Measurements from ENCODE around the gene RBMS3. TPM values are rescaled to one million over a fixed set of nuclear protein-coding genes. Genes with fewer than 3 reads are reported as not detected.

Gene RBMS3
- total and polyA plus RNA-seq, 4 donors = 4.8 to 117 (median 29.4) TPM

- Histone ChIP-seq H3K27ac (ENCODE audit: low read depth in 1 of 2, low read length in 1 of 2) (no peak overlapping the region), H3K4me1 (ENCODE audit: control insufficient read depth in 5 of 5, insufficient read depth in 5 of 5, low read length in 5 of 5) (peaks cover 3 to 25% (median 20%) of the 10 kb centered on the region in 5 donors), H3K36me3 (ENCODE audit: control insufficient read depth in 4 of 4, insufficient read depth in 4 of 4, low read length in 4 of 4) (no peaks in the 10 kb centered on the region), H3K27me3 (ENCODE audit: control insufficient read depth in 3 of 3, insufficient read depth in 3 of 3, low read length in 2 of 3) (no peaks in the 10 kb centered on the region), H3K9ac (ENCODE audit: insufficient read depth in 1 of 2, low read length in 2 of 2) (no peak overlapping the region), H3K9me3 (ENCODE audit: control insufficient read depth in 4 of 4, insufficient read depth in 3 of 4, low read length in 3 of 4) (peaks cover 0 to 2% (median 0%) of the 10 kb centered on the region in 4 donors), H3K4me3 (no peak overlapping the region)
- DNase-seq (no peak), ATAC-seq (ENCODE audit: insufficient read depth, low FRiP score) (no peak)
- no peak for TF ChIP-seq CTCF (IDR thresholded peaks at IDR 0.05; ENCODE audit: control extremely low read depth, extremely low read depth)
- WGBS, 2 donors = 88 to 89% methylated on average over 1 of the region's 1 CpG
Measured at GRCh38 chr3:29511701-29512100, 230.8 kb downstream of the RBMS3 start.

GRCh38 chr3:29512641-29513040 is 231.8 kb downstream of the RBMS3 start:
- Histone ChIP-seq H3K36me3 (ENCODE audit: control insufficient read depth in 4 of 4, insufficient read depth in 4 of 4, low read length in 4 of 4) (no peaks in the 10 kb centered on the region), H3K27me3 (ENCODE audit: control insufficient read depth in 3 of 3, insufficient read depth in 3 of 3, low read length in 2 of 3) (no peaks in the 10 kb centered on the region), H3K27ac (ENCODE audit: low read depth in 1 of 2, low read length in 1 of 2) (peak overlapping the region in 1 of 2 donors; percentile 60), H3K9me3 (ENCODE audit: control insufficient read depth in 4 of 4, insufficient read depth in 3 of 4, low read length in 3 of 4) (peaks cover 0 to 4% (median under 1%) of the 10 kb centered on the region in 4 donors), H3K9ac (ENCODE audit: insufficient read depth in 1 of 2, low read length in 2 of 2) (peak overlapping the region in 1 of 2 donors; percentile 67), H3K4me3 (no peak overlapping the region), H3K4me1 (ENCODE audit: control insufficient read depth in 5 of 5, insufficient read depth in 5 of 5, low read length in 5 of 5) (peaks cover 3 to 25% (median 20%) of the 10 kb centered on the region in 5 donors)
- TF ChIP-seq CTCF (IDR thresholded peaks at IDR 0.05; ENCODE audit: control extremely low read depth, extremely low read depth) = no peak
- ATAC-seq (ENCODE audit: insufficient read depth, low FRiP score) = no peak
- WGBS, 2 donors = 32 to 40% methylated on average over 4 of the region's 4 CpGs
- no peak for DNase-seq

- DNase-seq = peak in 2 of 3 donors; percentile 52 to 75
- peaks cover 3 to 25% (median 20%) of the 10 kb centered on the region in 5 donors for H3K4me1 ChIP-seq (ENCODE audit: control insufficient read depth in 5 of 5, insufficient read depth in 5 of 5, low read length in 5 of 5)
- ATAC-seq (ENCODE audit: insufficient read depth, low FRiP score) = no peak
- peaks cover 0 to 4% (median under 1%) of the 10 kb centered on the region in 4 donors for H3K9me3 ChIP-seq (ENCODE audit: control insufficient read depth in 4 of 4, insufficient read depth in 3 of 4, low read length in 3 of 4)
- no peak for TF ChIP-seq CTCF (IDR thresholded peaks at IDR 0.05; ENCODE audit: control extremely low read depth, extremely low read depth)
- peak overlapping the region in 1 of 2 donors; percentile 67 for H3K9ac ChIP-seq (ENCODE audit: insufficient read depth in 1 of 2, low read length in 2 of 2)
- no peak overlapping the region for H3K4me3 ChIP-seq
- H3K27me3 ChIP-seq (ENCODE audit: control insufficient read depth in 3 of 3, insufficient read depth in 3 of 3, low read length in 2 of 3) = no peaks in the 10 kb centered on the region
- 2 to 17% methylated on average over 3 of the region's 3 CpGs for WGBS, 2 donors
- H3K36me3 ChIP-seq (ENCODE audit: control insufficient read depth in 4 of 4, insufficient read depth in 4 of 4, low read length in 4 of 4) = no peaks in the 10 kb centered on the region
- H3K27ac ChIP-seq (ENCODE audit: low read depth in 1 of 2, low read length in 1 of 2) = peak overlapping the region in 1 of 2 donors; percentile 60
Measured at GRCh38 chr3:29513236-29513635, 232.4 kb downstream of the RBMS3 start.

- Histone ChIP-seq H3K27ac (ENCODE audit: low read depth in 1 of 2, low read length in 1 of 2) (no peak overlapping the region), H3K4me3 (no peak overlapping the region), H3K4me1 (ENCODE audit: control insufficient read depth in 5 of 5, insufficient read depth in 5 of 5, low read length in 5 of 5) (peaks cover 3 to 25% (median 20%) of the 10 kb centered on the region in 5 donors), H3K36me3 (ENCODE audit: control insufficient read depth in 4 of 4, insufficient read depth in 4 of 4, low read length in 4 of 4) (no peaks in the 10 kb centered on the region), H3K27me3 (ENCODE audit: control insufficient read depth in 3 of 3, insufficient read depth in 3 of 3, low read length in 2 of 3) (no peaks in the 10 kb centered on the region), H3K9me3 (ENCODE audit: control insufficient read depth in 4 of 4, insufficient read depth in 3 of 4, low read length in 3 of 4) (peaks cover 0 to 4% (median under 1%) of the 10 kb centered on the region in 4 donors), H3K9ac (ENCODE audit: insufficient read depth in 1 of 2, low read length in 2 of 2) (no peak overlapping the region)
- DNase-seq (no peak), ATAC-seq (ENCODE audit: insufficient read depth, low FRiP score) (peak; percentile 31)
- 30 to 36% methylated on average over 3 of the region's 3 CpGs for WGBS, 2 donors
- no peak for TF ChIP-seq CTCF (IDR thresholded peaks at IDR 0.05; ENCODE audit: control extremely low read depth, extremely low read depth)
Measured at GRCh38 chr3:29514170-29514569, 233.3 kb downstream of the RBMS3 start.

Data from lung (tissue), 12 donors.